ENCODE data around the gene MRPS18A. TPM values are rescaled to one million over a fixed set of nuclear protein-coding genes. Genes with fewer than 3 reads are reported as not detected.

Gene MRPS18A
- total and polyA plus RNA-seq, 9 of the 15 experiments (the other 6 are each of a cell fraction or from before 2014, with no cell fraction given), result 87.5 to 243 (median 125) TPM

DNA sequence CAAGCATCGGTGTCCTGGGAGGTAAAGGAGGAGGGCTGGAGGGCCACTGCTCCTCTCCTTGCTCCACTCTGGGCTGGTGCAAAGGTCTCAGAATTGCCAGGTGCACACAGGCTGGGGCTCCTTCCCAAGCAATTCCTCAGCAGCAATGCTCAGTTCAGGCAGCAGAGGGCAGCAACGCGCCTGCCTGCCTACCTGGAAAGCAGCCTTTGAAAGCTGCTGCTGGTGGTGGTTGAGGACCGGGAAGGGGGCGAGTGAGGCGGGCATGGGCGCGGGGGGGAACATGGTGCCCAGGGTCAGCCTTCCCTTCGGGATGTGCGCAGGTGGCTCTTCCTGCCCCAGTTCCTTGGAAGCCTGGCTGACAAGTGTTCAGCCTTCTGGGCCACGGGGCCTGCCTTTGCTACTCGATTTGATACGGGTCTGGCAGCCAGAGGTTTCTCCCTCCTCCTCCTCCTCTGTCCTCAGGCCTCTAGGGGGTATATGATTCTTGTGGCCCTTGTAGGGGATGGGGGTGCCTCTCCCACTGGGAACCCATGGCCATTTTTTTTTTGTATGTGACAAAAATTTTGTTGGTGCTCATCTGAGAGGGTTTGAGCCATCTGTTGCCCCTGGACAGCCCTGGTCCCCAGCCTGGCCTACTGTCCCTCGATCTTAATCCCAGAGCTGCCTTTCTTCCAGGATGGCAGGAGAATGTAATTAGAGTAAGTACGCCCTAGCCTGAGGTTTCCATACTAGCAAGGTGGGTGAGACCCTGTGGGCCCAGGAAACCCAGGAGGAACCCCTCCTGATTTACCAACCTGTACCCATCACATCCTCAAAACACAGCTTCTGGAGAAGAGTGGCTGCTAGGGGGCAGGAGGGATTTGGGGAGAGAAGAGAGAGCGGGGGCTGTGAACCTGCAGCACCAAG is 20.1 kb downstream of the MRPS18A start (continued):
- no peak for TF ChIP-seq GABPA (tag; conservative IDR thresholded peaks at IDR 0.05; ENCODE audit: low read depth)
- TF ChIP-seq MXI1 (IDR thresholded peaks at IDR 0.05; ENCODE audit: low read depth, low read length), result no peak
- peak; percentile 50; the same call in 1 of the 2 replicates for TF ChIP-seq LCOR (CRISPR knock-in tag; IDR thresholded peaks at IDR 0.05)
- no peak for TF ChIP-seq TCF7 (IDR thresholded peaks at IDR 0.05; ENCODE audit: borderline replicate concordance)
- TF ChIP-seq E4F1 (CRISPR knock-in tag; IDR thresholded peaks at IDR 0.05; ENCODE audit: borderline replicate concordance), result no peak
- TF ChIP-seq, protein P1, sequence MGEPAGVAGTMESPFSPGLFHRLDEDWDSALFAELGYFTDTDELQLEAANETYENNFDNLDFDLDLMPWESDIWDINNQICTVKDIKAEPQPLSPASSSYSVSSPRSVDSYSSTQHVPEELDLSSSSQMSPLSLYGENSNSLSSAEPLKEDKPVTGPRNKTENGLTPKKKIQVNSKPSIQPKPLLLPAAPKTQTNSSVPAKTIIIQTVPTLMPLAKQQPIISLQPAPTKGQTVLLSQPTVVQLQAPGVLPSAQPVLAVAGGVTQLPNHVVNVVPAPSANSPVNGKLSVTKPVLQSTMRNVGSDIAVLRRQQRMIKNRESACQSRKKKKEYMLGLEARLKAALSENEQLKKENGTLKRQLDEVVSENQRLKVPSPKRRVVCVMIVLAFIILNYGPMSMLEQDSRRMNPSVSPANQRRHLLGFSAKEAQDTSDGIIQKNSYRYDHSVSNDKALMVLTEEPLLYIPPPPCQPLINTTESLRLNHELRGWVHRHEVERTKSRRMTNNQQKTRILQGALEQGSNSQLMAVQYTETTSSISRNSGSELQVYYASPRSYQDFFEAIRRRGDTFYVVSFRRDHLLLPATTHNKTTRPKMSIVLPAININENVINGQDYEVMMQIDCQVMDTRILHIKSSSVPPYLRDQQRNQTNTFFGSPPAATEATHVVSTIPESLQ (CRISPR knock-in tag; IDR thresholded peaks at IDR 0.05), result no peak
- TF ChIP-seq SRSF1 (IDR thresholded peaks at IDR 0.05; ENCODE audit: low read depth, low read length), result no peak
- peak; percentile 80 for TF ChIP-seq ELF2 (CRISPR knock-in tag; IDR thresholded peaks at IDR 0.05)
- no peak for TF ChIP-seq ZBTB8A (IDR thresholded peaks at IDR 0.05; ENCODE audit: partially characterized antibody)
- TF ChIP-seq GTF2E2 (tag; IDR thresholded peaks at IDR 0.05), result no peak
- TF ChIP-seq, protein P2, sequence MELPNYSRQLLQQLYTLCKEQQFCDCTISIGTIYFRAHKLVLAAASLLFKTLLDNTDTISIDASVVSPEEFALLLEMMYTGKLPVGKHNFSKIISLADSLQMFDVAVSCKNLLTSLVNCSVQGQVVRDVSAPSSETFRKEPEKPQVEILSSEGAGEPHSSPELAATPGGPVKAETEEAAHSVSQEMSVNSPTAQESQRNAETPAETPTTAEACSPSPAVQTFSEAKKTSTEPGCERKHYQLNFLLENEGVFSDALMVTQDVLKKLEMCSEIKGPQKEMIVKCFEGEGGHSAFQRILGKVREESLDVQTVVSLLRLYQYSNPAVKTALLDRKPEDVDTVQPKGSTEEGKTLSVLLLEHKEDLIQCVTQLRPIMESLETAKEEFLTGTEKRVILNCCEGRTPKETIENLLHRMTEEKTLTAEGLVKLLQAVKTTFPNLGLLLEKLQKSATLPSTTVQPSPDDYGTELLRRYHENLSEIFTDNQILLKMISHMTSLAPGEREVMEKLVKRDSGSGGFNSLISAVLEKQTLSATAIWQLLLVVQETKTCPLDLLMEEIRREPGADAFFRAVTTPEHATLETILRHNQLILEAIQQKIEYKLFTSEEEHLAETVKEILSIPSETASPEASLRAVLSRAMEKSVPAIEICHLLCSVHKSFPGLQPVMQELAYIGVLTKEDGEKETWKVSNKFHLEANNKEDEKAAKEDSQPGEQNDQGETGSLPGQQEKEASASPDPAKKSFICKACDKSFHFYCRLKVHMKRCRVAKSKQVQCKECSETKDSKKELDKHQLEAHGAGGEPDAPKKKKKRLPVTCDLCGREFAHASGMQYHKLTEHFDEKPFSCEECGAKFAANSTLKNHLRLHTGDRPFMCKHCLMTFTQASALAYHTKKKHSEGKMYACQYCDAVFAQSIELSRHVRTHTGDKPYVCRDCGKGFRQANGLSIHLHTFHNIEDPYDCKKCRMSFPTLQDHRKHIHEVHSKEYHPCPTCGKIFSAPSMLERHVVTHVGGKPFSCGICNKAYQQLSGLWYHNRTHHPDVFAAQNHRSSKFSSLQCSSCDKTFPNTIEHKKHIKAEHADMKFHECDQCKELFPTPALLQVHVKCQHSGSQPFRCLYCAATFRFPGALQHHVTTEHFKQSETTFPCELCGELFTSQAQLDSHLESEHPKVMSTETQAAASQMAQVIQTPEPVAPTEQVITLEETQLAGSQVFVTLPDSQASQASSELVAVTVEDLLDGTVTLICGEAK (IDR thresholded peaks at IDR 0.05), result no peak
- TF ChIP-seq, protein P2 (CRISPR knock-in tag; IDR thresholded peaks at IDR 0.05), result no peak
- TF ChIP-seq ZBTB7A (IDR thresholded peaks at IDR 0.05; ENCODE audit: borderline replicate concordance, control insufficient read depth, low read depth, low read length), result peak; percentile 15; the same call in 1 of the 2 replicates
- no peak for TF ChIP-seq ZBED1 (IDR thresholded peaks at IDR 0.05)
